ENCODE measurements around the gene APP.

- TF ChIP-seq, protein P1, sequence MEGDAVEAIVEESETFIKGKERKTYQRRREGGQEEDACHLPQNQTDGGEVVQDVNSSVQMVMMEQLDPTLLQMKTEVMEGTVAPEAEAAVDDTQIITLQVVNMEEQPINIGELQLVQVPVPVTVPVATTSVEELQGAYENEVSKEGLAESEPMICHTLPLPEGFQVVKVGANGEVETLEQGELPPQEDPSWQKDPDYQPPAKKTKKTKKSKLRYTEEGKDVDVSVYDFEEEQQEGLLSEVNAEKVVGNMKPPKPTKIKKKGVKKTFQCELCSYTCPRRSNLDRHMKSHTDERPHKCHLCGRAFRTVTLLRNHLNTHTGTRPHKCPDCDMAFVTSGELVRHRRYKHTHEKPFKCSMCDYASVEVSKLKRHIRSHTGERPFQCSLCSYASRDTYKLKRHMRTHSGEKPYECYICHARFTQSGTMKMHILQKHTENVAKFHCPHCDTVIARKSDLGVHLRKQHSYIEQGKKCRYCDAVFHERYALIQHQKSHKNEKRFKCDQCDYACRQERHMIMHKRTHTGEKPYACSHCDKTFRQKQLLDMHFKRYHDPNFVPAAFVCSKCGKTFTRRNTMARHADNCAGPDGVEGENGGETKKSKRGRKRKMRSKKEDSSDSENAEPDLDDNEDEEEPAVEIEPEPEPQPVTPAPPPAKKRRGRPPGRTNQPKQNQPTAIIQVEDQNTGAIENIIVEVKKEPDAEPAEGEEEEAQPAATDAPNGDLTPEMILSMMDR (IDR thresholded peaks at IDR 0.05) = no peak
- no peak for TF ChIP-seq ZFX (IDR thresholded peaks at IDR 0.05; ENCODE audit: borderline replicate concordance)
These were observed 45.0 kb downstream of the APP start for GRCh38 chr21:26125433-26126167.

Data from 22Rv1 (cell line).